ENCODE measurements around the gene GOLGA8R. TPM values are rescaled to one million over a fixed set of nuclear protein-coding genes. Genes with fewer than 3 reads are reported as not detected.

GOLGA8R gene
- total RNA-seq, 1 experiment from 2014 or later: not detected

Small RNA genes lying within 50 kb of the gene (small RNA-seq; reads per million reads assigned to genes)
- gene AC019322.2: not detected
- not detected for gene RF00019
- not detected for gene RF00096
- not detected for gene RN7SL196P

Other genes with a start within 250 kb of the GOLGA8R start
- gene CHRFAM7A, start 20.7 kb downstream of the GOLGA8R start, total RNA-seq (2014; rRNA removed; shearing (Covaris generic)): not detected in 2 replicates
- not detected in 2 replicates for gene GOLGA8Q, start 137.8 kb upstream of the GOLGA8R start, total RNA-seq (2014; rRNA removed; shearing (Covaris generic))
- not detected in 2 replicates for gene GOLGA8H, start 189.8 kb upstream of the GOLGA8R start, total RNA-seq (2014; rRNA removed; shearing (Covaris generic))

Data from HT-29 (cell line).